AG10803 (cell line): ENCODE data around the gene EMC7.

Source experiments
- DNase-seq: peaks from one replicate; pipeline ENCODE4 v3.0.0; 2010; ENCODE audit warnings: low read depth
- H3K4me3 ChIP-seq: 2 replicates; pipeline ENCODE4 v1.5.1; 2011; ENCODE audit warnings: mild to moderate bottlenecking, low read length, control low read depth
- TF ChIP-seq, protein P1 (sequence below): conservative IDR thresholded peaks from 2 replicates; pipeline ENCODE4 v1.5.1; 2011; ENCODE audit warnings: mild to moderate bottlenecking, low read length, control low read depth, inconsistent platforms

Gene EMC7

DNA sequence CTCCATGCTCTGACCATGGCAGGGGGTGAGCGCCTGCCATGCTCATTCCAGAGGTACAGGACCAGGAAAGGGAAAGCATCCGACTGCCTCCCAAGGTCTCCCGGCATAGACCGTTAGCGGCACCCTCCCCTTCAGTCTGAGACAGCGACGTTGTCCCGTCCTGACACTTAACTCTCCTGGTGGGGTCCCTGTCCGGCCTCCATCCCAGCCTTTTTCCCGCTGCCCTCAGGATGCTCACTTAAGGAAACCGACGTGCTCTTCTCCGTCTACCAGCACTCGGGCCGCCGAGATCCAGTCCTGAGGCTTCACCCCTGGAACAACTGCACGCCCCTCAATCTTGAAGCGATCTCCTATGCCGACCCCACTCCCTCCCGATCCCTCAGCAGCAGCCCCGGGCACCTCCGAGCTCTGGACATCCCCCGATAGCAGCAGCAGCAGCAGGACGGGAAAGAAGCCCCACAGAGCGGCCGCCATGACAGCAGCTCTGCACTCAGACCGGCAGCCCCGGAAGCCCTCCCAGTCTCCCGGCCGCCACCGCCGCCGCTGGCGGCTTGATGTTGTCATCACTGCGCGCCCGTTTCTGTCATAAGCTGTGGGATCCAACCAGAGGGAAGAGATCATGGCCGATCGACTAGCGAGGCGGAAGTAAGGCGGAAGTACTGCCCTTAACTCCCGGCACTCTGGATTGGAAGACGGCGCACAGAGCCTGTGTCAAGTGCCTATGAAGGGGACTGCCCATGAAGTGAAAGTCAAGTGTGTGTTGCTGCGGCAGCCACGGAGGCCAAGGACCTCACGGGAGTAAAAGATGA is at the start of gene EMC7, which contains the start of gene PGBD4:
Gene EMC7, minus strand, starts transcription at position 497 of the 809 bp plus-strand sequence. Its CDS starts 23 bp downstream, at position 474.
Gene PGBD4, plus strand, starts transcription at position 718 of the 809 bp plus-strand sequence. CDS start 449 bp downstream, outside the sequence.
- DNase-seq = peak; percentile 100
- TF ChIP-seq, protein P1, sequence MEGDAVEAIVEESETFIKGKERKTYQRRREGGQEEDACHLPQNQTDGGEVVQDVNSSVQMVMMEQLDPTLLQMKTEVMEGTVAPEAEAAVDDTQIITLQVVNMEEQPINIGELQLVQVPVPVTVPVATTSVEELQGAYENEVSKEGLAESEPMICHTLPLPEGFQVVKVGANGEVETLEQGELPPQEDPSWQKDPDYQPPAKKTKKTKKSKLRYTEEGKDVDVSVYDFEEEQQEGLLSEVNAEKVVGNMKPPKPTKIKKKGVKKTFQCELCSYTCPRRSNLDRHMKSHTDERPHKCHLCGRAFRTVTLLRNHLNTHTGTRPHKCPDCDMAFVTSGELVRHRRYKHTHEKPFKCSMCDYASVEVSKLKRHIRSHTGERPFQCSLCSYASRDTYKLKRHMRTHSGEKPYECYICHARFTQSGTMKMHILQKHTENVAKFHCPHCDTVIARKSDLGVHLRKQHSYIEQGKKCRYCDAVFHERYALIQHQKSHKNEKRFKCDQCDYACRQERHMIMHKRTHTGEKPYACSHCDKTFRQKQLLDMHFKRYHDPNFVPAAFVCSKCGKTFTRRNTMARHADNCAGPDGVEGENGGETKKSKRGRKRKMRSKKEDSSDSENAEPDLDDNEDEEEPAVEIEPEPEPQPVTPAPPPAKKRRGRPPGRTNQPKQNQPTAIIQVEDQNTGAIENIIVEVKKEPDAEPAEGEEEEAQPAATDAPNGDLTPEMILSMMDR = no peak
- H3K4me3 ChIP-seq = peak within 1 kb of the TSS; percentile 98

DNA sequence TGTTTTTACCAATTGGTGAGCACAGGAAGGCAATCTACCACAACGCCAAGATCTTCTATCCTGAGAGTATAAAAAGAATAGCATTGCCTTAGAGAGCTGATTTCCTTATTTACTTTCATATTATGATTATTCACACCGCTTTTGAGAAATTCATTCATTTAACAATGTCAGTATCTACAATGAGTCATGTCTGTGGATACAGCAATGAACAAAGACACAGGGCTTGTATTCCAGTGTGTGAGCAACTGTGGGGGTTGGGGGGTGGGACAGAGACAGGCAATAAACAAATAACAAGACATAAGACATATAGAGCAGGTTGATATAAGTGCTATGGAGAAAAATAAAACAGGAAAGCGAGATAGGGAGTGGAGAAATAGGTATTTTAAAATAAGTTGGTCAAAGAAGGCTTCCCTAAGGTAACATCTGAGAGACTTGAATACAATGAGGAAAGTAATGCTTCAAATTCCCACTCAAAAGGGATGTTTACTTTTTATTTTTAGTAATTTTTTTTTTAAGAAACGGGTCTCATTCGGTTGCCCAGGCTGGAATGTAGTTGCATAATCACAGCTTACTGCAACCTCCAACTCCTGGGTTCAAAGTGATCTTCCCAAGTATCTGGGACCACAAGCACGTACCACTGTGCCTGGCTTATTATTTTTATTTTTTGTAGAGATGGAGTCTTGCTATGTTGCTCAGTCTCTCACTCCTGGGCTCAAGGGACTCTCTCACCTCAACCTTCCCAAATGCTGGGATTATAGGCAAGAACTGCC is 45.9 kb upstream of the EMC7 start:
- peak; percentile 13 for DNase-seq
- no peak overlapping the region for H3K4me3 ChIP-seq
- TF ChIP-seq, protein P1 = no peak

DNA sequence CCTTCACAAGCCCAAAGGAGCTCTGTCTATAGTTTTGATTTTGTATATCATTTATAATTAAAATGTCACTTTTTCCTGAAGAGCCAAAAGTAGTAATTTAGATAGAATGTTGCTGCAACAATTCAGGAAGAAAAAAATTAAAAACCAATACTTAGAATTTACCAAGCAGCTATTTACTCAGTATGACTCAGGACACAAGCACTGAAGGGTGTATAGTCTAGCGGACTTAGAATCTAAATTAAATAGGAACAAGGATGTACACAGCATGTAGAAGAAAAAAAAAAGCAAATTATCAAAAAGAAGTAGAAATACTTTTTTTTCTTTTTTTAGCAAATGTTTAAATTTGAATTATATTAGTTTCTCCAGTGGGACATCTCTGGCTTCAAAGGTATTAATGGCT is 31.8 kb upstream of the EMC7 start:
- no peak for DNase-seq
- no peak overlapping the region for H3K4me3 ChIP-seq
- TF ChIP-seq, protein P1 = no peak

DNA sequence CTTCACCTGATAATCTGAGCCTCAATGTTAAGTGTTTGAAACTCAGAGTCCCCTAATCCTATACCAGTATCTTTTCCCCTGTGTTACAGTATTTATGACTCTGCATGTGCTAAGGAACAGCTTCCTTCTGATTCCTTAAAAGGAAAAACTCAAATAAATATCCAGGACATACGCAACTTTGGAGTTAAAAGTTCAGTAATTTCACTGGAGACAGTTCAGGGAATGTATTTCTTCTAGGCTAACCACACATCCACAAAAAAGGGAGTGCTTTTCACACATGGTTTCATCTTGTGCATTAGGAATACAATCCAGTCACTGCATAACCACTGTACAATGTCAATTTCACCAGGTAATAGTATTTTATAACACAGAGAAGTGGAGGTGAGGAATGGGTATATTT is 31.2 kb upstream of the EMC7 start:
- no peak overlapping the region for H3K4me3 ChIP-seq
- TF ChIP-seq, protein P1 = no peak
- DNase-seq = no peak

DNA sequence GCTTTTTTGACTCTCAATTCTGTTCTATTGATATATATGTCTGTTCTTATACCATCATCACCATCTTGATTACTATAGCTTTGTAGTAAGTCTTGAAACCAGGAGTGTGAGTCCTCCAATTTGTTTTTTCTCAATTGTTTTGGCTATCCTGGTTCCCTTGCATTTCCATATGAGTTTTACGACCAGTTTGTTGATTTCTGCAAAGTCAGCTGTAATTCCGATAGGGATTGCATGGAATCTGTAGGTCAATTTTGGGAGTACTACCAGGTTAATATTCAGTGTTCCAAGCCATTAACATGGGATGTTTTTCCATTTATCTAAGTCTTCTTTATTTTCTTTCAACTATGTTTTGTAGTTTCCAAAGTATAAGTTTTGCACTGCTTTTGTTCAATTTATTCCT is 27.2 kb upstream of the EMC7 start:
- DNase-seq = no peak
- TF ChIP-seq, protein P1 = no peak
- no peak overlapping the region for H3K4me3 ChIP-seq

DNA sequence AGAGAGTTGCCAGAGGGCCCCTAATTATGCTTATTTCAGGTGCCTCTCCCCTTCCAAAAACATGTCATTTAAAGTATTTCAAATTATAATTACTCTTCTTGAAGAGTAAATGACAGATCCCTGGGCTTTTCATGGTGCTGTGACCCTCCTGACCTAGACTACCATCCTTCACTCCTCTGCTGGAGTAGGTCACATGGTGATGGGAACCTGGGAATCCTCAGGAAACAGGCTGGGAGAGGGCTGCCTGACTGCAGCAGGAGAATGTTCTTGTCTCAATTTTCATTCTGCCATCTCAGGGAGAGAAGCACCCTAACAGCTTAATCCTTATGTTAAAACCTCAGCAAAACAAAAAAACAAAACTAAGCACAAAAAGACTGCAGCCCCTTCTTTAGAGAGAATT is 24.9 kb upstream of the EMC7 start:
- TF ChIP-seq, protein P1 = no peak
- no peak overlapping the region for H3K4me3 ChIP-seq
- no peak for DNase-seq

DNA sequence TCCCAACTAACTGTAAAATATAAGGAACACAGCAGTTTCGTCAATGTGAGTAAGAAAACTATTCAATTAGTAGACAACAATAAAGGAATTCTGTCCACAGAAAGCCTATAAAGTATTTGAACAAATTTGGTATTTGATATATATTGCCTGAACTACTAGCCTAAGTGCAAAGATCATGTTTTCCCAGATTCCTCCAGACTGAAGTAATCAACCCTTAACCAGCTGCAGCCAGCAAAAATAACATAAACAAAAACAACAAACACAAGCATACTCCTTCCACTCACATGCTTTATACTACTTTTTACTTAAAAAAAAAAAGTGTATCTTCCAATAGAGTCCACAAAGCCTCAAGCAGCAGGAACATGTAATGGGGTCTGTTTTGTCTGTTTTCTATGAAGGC is 24.3 kb upstream of the EMC7 start:
- no peak overlapping the region for H3K4me3 ChIP-seq
- no peak for DNase-seq
- TF ChIP-seq, protein P1 = no peak
